ENCODE measurements around the gene ADISSP.

ADISSP gene

DNA sequence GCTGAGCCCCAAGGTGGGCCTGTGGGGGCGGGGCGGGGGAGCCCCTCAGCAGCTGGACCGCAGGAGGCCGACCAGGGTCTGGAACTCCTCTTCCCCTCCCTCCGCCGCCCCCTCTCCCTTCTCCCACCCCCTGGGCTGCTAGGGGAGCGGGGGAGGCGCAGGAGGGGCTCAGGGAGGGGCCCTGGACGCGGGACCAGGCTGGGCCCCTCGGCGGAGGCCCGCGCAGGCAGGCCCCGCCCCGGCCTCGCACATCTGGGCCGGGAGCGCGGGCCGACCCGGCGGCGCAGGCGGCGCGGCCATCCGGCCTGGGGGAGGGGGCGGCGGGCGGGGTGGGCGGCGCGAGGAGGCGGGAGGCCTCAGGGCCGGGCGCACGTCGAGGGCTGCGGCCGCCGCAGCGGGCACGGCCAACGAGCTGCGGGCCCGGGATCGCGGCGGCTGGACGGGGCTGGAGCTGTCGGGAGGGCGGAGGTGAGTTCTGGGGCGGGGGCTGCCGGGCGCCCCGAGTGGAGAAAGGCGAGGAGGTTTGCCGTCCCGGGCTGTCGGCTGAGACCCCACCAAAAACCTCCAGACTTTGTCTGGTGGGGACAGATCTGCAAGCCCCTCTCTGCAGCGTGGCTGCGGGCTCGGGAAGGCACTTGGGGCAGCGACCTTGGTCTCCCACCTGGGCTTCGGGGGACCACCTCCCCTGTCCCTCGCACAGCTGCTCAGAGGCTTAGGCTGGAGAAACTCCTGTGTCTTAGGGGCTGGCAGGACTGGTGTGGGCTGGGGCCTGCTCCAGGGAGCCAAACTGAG, 35.0 kb downstream of the ADISSP start, which contains the start of gene HSPA12B:
HSPA12B (plus strand) TSS at position 359 of the 792 bp plus-strand sequence. CDS start 5,990 bp downstream, outside the sequence.
- TF ChIP-seq JUND (IDR thresholded peaks at IDR 0.05; ENCODE audit: low read depth), result no peak

DNA sequence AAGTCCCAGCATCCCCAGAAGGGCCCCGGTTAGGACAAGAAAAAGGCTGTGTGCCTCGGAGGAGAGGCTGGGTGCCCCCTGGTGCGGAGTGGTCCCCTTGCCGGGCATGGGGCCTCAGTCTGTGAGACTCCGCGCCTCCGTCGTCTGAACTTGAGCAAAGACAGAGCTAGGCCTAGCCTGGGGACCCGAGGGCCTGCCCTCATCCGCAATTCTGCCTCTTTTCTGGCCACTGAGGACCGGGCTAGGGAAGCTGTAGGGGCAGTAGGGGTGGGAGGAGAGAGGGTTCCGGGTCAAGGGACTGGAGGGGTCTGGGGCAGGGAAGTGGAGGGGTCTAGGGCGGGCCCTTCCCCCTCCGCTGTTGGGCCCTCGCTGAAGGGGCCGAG, 35.6 kb downstream of the ADISSP start:
- in situ Hi-C loops (cut with HindIII; ENCODE audit: low pct_unique_long_range_greater_than_20kb, low sequenced_read_pairs), result no loop called here
- TF ChIP-seq JUND (IDR thresholded peaks at IDR 0.05; ENCODE audit: low read depth), result no peak
- DNase-seq (ENCODE audit: low read depth in 1 of 2, low spot score in 1 of 2), result no peak

More for the DNA sequence above, 35.0 kb downstream of the ADISSP start, which contains the start of gene HSPA12B:
- in situ Hi-C loops (cut with HindIII; ENCODE audit: low pct_unique_long_range_greater_than_20kb, low sequenced_read_pairs), result no loop called here
- DNase-seq (ENCODE audit: low read depth in 1 of 2, low spot score in 1 of 2), result no peak

DNA sequence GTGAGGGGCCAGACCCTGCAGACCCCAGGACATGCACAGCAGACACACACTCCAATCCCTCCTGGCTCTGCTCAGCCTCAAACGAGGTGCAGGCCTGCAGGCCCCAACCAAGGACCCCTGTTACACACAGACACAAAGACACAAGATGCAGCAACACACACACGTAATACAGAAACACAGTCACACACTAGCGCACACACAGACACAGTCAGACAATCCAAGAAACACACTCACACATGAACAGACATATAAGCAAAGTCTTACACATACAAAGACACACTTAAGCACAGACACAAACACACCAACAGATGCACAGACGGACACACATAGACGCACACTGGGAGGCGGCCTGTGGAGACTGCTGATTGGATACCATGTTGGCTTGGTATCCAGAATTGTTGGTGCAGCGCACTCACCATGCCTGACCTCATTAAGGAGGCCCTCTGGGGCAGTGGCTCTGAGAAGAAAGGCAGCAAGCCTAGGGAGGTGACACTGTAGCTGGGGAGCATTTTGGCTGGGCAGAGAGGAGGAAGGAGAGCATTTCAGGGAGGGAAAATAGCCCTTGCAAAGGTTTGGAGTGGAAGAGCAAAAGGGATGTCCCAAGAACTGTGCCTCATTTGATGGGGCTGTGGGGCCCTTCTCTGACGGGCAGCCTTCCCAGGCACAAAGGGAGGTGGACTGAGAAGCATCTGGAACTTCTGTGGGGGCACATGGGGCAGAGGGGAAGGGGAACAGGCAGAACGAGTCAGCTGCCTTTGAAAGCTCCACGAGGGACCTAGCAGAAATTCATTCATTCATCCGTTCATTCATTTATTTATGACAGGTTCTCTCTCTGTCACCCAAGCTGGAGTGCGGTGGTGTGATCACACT, 36.5 kb downstream of the ADISSP start:
- DNase-seq (ENCODE audit: low read depth in 1 of 2, low spot score in 1 of 2), result no peak
- no peak for TF ChIP-seq JUND (IDR thresholded peaks at IDR 0.05; ENCODE audit: low read depth)
- in situ Hi-C loops (cut with HindIII; ENCODE audit: low pct_unique_long_range_greater_than_20kb, low sequenced_read_pairs), result no loop called here

DNA sequence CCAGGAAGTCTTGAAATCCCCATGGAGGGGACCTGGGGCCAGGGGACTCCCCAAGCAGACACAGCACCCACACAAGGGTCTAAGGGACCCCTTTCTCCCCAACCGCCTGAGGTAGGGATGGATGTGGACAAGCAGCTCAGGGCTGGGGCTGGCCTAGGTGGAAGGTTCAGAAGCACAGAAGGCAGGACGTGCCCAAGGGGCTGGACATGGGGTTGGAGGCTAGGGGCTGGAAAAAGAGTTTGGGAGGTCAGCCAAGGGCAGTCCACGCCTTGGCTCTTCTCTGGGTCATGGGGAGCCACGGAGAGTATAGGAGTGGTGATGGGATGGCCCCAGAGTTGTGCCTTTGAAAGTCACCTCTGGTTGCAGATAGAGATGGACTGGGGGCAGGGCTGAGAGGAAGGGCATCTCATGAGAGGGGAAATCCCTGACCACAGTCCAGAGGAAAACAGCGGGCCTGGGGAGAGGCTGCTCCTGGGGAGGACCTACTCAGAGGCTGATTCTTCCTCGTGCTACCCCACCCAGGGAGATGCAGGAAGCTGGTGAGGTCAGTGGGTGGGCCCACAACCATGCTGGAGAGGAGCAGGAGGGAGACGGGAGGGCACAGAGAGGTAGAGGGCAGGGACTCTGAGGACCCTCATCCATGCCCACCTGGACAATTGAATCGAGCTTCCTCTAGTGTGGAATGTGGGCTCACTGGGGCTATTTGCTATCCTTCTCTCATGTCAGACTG, 37.6 kb downstream of the ADISSP start:
- no peak for DNase-seq (ENCODE audit: low read depth in 1 of 2, low spot score in 1 of 2)
- in situ Hi-C loops (cut with HindIII; ENCODE audit: low pct_unique_long_range_greater_than_20kb, low sequenced_read_pairs), result no loop called here
- TF ChIP-seq JUND (IDR thresholded peaks at IDR 0.05; ENCODE audit: low read depth), result no peak

DNA sequence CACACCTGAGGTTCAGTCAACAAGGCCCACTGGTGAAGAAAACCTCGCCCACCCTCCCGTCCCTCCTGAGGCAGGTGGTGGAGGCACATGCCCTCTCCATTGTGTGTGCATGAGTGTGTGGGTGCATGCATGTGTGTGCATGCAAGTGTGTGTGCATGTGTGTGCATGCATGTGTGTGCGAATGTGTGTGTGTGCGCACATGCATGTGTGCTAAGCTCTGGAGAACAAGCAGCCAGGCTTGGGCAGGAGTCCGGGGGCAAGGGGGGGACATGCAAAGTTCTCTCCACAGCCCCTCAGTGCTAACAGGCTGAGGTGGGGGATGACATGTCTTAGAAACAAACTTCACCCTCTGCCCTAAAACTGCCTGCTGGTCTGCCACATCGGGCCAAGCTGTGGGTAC, 38.2 kb downstream of the ADISSP start:
- in situ Hi-C loops (cut with HindIII; ENCODE audit: low pct_unique_long_range_greater_than_20kb, low sequenced_read_pairs), result no loop called here
- DNase-seq (ENCODE audit: low read depth in 1 of 2, low spot score in 1 of 2), result no peak
- TF ChIP-seq JUND (IDR thresholded peaks at IDR 0.05; ENCODE audit: low read depth), result no peak

DNA sequence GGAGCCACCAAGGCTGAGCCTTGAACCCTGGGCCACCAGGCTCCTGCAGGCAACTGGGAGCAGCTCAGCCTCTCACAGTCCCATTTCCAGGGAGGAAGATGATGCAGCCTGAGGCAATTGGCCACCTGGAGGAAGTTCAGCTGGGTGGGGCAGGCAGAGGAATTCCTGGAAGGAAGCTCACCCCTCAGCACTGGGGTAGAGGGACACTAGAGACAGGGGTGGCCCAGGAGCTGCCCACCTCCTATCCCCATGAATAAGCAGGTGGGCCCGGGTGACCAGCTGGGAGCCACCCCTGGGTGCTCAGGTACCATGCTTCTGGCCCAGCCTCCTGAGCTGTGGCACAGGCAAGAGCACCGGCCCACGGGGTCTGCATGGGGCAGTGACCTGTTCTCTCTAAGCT, 38.7 kb downstream of the ADISSP start:
- DNase-seq (ENCODE audit: low read depth in 1 of 2, low spot score in 1 of 2), result no peak
- in situ Hi-C loops (cut with HindIII; ENCODE audit: low pct_unique_long_range_greater_than_20kb, low sequenced_read_pairs), result no loop called here
- TF ChIP-seq JUND (IDR thresholded peaks at IDR 0.05; ENCODE audit: low read depth), result no peak

DNA sequence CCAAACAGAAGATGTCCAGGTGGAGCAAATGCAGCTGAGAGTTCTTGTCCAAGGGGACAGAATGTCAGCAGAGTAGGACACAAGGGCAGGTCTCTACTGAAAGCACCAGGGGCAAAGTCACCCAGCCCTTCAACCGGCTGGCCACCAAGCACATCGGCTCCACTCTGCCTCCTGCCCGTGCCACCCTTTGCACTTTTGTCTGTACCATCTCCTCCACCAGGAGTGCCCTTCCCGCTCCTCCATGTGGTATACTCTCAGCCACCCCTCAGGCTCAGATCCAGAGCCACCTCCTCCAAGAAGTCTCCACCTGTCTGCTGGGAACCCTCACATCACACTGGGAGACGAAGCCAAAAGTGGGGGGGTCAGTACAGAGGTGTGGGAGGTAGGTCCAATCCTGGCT, 39.2 kb downstream of the ADISSP start:
- in situ Hi-C loops (cut with HindIII; ENCODE audit: low pct_unique_long_range_greater_than_20kb, low sequenced_read_pairs), result no loop called here
- DNase-seq (ENCODE audit: low read depth in 1 of 2, low spot score in 1 of 2), result no peak
- no peak for TF ChIP-seq JUND (IDR thresholded peaks at IDR 0.05; ENCODE audit: low read depth)

DNA sequence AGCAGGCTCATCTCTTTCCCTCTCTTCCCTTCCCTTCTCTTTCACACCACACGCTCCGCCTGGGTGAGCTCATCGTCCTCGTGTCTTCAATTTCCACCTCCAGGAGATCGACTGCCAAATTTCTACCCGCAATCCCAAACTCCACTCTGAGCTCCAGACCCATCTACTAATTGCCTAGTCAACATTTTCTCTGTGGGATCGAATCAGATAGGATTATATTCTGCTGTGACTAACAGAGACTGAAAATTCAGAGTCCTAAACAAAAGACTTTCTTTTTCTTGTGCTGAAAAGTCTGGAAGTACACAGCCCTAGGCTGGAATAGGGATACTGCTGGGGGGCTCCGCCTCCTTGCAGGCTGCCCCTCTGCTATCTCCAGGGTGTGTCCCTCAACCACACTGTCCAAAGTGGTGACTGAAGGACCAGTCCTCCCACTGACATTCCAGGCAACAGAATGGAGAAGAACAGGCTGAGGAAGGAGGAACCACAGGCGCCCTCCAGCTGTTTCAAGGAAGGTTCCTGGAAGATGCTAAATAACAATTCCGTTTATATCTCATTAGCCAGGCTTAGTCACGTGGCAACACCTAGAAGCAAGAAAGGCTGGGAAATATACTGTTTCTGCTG, 40.0 kb downstream of the ADISSP start:
- in situ Hi-C loops (cut with HindIII; ENCODE audit: low pct_unique_long_range_greater_than_20kb, low sequenced_read_pairs), result no loop called here
- no peak for TF ChIP-seq JUND (IDR thresholded peaks at IDR 0.05; ENCODE audit: low read depth)
- peak in 1 of 2 experiments; percentile 41 for DNase-seq (ENCODE audit: low read depth in 1 of 2, low spot score in 1 of 2)

DNA sequence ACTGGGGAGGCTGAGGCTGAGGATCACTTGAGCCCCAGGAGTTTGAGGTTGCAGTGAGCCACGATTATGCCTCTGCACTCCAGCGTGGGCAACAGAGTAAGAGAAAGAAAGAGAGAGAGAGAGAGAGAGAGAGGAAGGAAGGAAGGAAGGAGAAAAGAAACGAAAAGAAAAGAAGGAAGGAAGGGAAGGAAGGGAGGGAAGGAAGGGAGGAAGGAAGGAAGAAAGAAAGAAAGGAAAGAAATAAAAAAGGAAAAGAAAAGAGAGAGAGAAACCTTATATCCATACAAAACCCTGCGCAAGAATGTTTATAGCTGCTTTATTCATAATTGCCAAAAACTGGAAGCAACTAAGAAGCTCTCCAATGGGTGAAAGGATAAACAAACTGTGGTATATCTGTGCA, 43.2 kb downstream of the ADISSP start:
- DNase-seq (ENCODE audit: low read depth in 1 of 2, low spot score in 1 of 2), result no peak
- in situ Hi-C loops (cut with HindIII; ENCODE audit: low pct_unique_long_range_greater_than_20kb, low sequenced_read_pairs), result no loop called here
- TF ChIP-seq JUND (IDR thresholded peaks at IDR 0.05; ENCODE audit: low read depth), result no peak

DNA sequence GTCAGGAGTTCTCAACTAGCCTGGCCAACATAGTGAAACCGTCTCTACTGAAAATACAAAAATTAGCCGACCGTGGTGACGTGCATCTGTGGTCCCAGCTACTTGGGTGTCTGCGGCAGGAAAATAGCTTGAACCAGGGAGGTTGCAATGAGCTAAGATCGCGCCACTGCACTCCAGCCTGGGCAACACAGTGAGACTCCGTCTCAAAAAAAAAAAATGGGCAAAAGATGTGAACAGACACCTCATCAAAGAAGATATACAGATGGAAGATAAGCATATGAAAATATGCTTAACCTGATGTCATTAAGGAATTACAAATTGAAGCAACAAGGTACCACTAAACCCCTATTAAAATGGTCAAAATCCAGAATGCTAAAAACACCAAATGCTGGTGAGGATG, 44.3 kb downstream of the ADISSP start:
- in situ Hi-C loops (cut with HindIII; ENCODE audit: low pct_unique_long_range_greater_than_20kb, low sequenced_read_pairs), result no loop called here
- no peak for TF ChIP-seq JUND (IDR thresholded peaks at IDR 0.05; ENCODE audit: low read depth)
- no peak for DNase-seq (ENCODE audit: low read depth in 1 of 2, low spot score in 1 of 2)

DNA sequence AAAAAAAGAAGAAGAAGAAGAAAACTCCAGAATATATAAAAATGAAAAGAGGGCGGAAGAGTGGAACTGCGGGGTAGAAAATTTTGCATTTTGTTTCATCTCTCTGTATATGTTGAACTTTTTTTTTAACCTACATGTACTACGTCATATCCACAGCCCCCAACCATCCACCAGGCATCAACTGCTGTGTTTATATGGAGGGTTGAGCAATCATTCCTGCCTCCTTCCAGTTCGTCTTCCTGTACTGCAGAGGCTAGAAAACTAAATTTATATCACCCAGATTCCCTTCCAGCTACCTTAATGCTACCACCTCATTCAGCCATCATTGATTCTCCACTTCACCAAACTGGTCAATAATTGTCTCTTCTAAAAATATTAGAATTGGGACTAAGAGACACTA, 45.6 kb downstream of the ADISSP start:
- no peak for TF ChIP-seq JUND (IDR thresholded peaks at IDR 0.05; ENCODE audit: low read depth)
- in situ Hi-C loops (cut with HindIII; ENCODE audit: low pct_unique_long_range_greater_than_20kb, low sequenced_read_pairs), result no loop called here
- no peak for DNase-seq (ENCODE audit: low read depth in 1 of 2, low spot score in 1 of 2)

DNA sequence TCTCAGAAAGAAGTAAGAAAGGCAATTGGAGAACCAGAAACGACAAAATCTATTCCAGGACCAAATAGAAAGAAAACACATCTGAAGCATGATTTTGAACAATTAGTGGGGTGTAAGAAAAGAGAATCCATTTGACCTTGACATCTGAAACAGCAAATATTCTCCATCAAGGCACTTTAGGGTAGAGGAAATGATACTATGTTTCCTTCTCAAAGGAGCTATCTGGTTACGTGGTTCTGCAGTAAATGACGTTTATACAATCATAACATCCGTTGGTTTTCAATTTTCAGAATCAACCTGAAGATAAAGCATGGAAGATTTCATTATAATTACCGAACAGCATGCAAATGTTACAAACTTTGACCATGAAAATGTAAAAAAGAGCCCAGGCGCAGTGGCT, 46.9 kb downstream of the ADISSP start:
- no peak for DNase-seq (ENCODE audit: low read depth in 1 of 2, low spot score in 1 of 2)
- TF ChIP-seq JUND (IDR thresholded peaks at IDR 0.05; ENCODE audit: low read depth), result no peak
- in situ Hi-C loops (cut with HindIII; ENCODE audit: low pct_unique_long_range_greater_than_20kb, low sequenced_read_pairs), result no loop called here

All from T47D (cell line).